Measurements from ENCODE around the gene SLC43A2.

- no peak for TF ChIP-seq PATZ1 (CRISPR knock-in tag; IDR thresholded peaks at IDR 0.05; ENCODE audit: borderline replicate concordance)
- no peak for TF ChIP-seq ARNTL (CRISPR knock-in tag; IDR thresholded peaks at IDR 0.05; ENCODE audit: borderline replicate concordance, low read depth)
- no peak for TF ChIP-seq CSRNP3 (CRISPR knock-in tag; IDR thresholded peaks at IDR 0.05)
- TF ChIP-seq PPARA (CRISPR knock-in tag; IDR thresholded peaks at IDR 0.05; ENCODE audit: borderline replicate concordance): no peak
- no peak for TF ChIP-seq RARB (CRISPR knock-in tag; IDR thresholded peaks at IDR 0.05)
- TF ChIP-seq ZNF70 (CRISPR knock-in tag; IDR thresholded peaks at IDR 0.05): no peak
These were observed 67.0 kb downstream of the SLC43A2 start for GRCh38 chr17:1561420-1562175.

All from SK-N-SH treated with all-trans-retinoic acid at 6 μM for 48 hours (cell line).